HEK293T (cell line): ENCODE data around the gene ZMYM2.

Source experiments
- ARNT ChIP-seq: fragments of 450-650 bp; IDR thresholded peaks from 2 replicates; pipeline ENCODE4 v1.6.1; 2017; ENCODE audit warnings: mild to moderate bottlenecking
- L3MBTL2 ChIP-seq: fragments of 450-650 bp; conservative IDR thresholded peaks from 2 replicates; pipeline ENCODE4 v1.6.1; 2016; ENCODE audit warnings: mild to moderate bottlenecking

- TF ChIP-seq ARNT (no peak), L3MBTL2 (no peak)
These were observed 31.3 kb upstream of the ZMYM2 start for GRCh38 chr13:19927117-19927748.
